Neuronal stem cell (in vitro differentiated cells): ENCODE results near the gene PLXNA4.

ENCODE experiments used
- DNase-seq: peaks from one replicate; pipeline ENCODE4 v3.0.0-alpha.2; 2013; ENCODE audit warnings: low spot score
- H2AFZ ChIP-seq: one replicate; pipeline ENCODE4 v1.6.1; 2013; ENCODE audit warnings: mild to moderate bottlenecking, low read length, inconsistent platforms
- H2AK5ac ChIP-seq: 2 replicates; pipeline ENCODE4 v1.6.1; 2013; ENCODE audit warnings: low read depth, mild to moderate bottlenecking, inconsistent platforms, low read length, moderate library complexity, mixed read lengths
- H2BK120ac ChIP-seq: 2 replicates; pipeline ENCODE4 v1.6.1; 2013; ENCODE audit warnings: low read depth, mild to moderate bottlenecking, inconsistent platforms, low read length, moderate library complexity, mixed read lengths
- H2BK12ac ChIP-seq: one replicate; pipeline ENCODE4 v1.6.1; 2013; ENCODE audit warnings: low read length, inconsistent platforms
- H2BK15ac ChIP-seq: 2 replicates; pipeline ENCODE4 v1.6.1; 2013; ENCODE audit warnings: mild to moderate bottlenecking, low read length, inconsistent platforms, mixed read lengths
- H2BK5ac ChIP-seq: one replicate; pipeline ENCODE4 v1.6.1; 2013; ENCODE audit warnings: inconsistent platforms, mild to moderate bottlenecking, low read length, moderate library complexity
- H3K14ac ChIP-seq: one replicate; pipeline ENCODE4 v1.6.1; 2013; ENCODE audit warnings: low read length, inconsistent platforms
- H3K18ac ChIP-seq: 2 replicates; pipeline ENCODE4 v1.6.1; 2013; ENCODE audit warnings: low read length, inconsistent platforms
- H3K23ac ChIP-seq: 2 replicates; pipeline ENCODE4 v1.6.1; 2013; ENCODE audit warnings: low read depth, mild to moderate bottlenecking, mixed read lengths, low read length, inconsistent platforms; ENCODE audit not compliant: poor library complexity
- H3K27ac ChIP-seq: replicated peaks from 3 replicates; pipeline ENCODE4 v1.5.1; 2013; ENCODE audit warnings: low read length, inconsistent platforms
- H3K27me3 ChIP-seq, 3 experiments: 2 replicates each; pipeline ENCODE4 v1.6.1; 2013; ENCODE audit warnings: low read length in 3 of 3, mild to moderate bottlenecking in 2 of 3, inconsistent platforms in 1 of 3, low read depth in 1 of 3, mixed read lengths in 1 of 3, moderate library complexity in 1 of 3; ENCODE audit not compliant: control insufficient read depth in 3 of 3, insufficient read depth in 3 of 3
- H3K36me3 ChIP-seq, 2 donors: replicated peaks in 1 of 2; 2 replicates each; pipeline ENCODE4 v1.6.1; 2013; ENCODE audit warnings: low read length in 2 of 2; ENCODE audit not compliant: control insufficient read depth in 2 of 2, insufficient read depth in 2 of 2
- H3K4ac ChIP-seq: 2 replicates; pipeline ENCODE4 v1.6.1; 2013; ENCODE audit warnings: inconsistent platforms, mild to moderate bottlenecking, low read length, moderate library complexity
- H3K4me1 ChIP-seq, 2 donors: 1 replicate in 1 of 2; 2 replicates in 1 of 2; pipeline ENCODE4 v1.6.1; 2013; ENCODE audit warnings: low read length in 2 of 2, low read depth in 1 of 2; ENCODE audit not compliant: control insufficient read depth in 2 of 2, insufficient read depth in 1 of 2
- H3K4me2 ChIP-seq: one replicate; pipeline ENCODE4 v1.6.1; 2013; ENCODE audit warnings: mild to moderate bottlenecking, low read length, inconsistent platforms; ENCODE audit not compliant: insufficient read depth, poor library complexity, severe bottlenecking
- H3K4me3 ChIP-seq, 2 donors: 2 replicates each; pipeline ENCODE4 v1.5.1; 2013; ENCODE audit warnings: low read length in 2 of 2, mild to moderate bottlenecking in 2 of 2, inconsistent platforms in 1 of 2, moderate library complexity in 1 of 2
- H3K79me1 ChIP-seq: one replicate; pipeline ENCODE4 v1.6.1; 2013; ENCODE audit warnings: low read depth, mild to moderate bottlenecking, inconsistent platforms, low read length, moderate library complexity
- H3K9ac ChIP-seq: one replicate; pipeline ENCODE4 v1.6.1; 2013; ENCODE audit warnings: mild to moderate bottlenecking, low read depth, low read length, inconsistent platforms; ENCODE audit not compliant: poor library complexity
- H3K9me3 ChIP-seq, 2 donors: replicated peaks in 1 of 2; 2 replicates each; pipeline versions ENCODE3 to v1.6.1; 2013; ENCODE audit warnings: low read length in 2 of 2, mild to moderate bottlenecking in 2 of 2, inconsistent platforms in 1 of 2, low read depth in 1 of 2, mixed read lengths in 1 of 2, moderate library complexity in 1 of 2; ENCODE audit not compliant: control insufficient read depth in 2 of 2, insufficient read depth in 1 of 2
- H4K8ac ChIP-seq: one replicate; pipeline ENCODE4 v1.6.1; 2013; ENCODE audit warnings: low read depth, mild to moderate bottlenecking, inconsistent platforms, low read length, moderate library complexity
- H4K91ac ChIP-seq: one replicate; pipeline ENCODE4 v1.6.1; 2013; ENCODE audit warnings: low read length, low read depth, mild to moderate bottlenecking, inconsistent platforms; ENCODE audit not compliant: poor library complexity
- WGBS, 2 donors: extraction: QIAGEN DNeasy Blood & Tissue Kit; methylation state at CpG; one replicate each; pipeline ENCODE4 v1.1.7; 2013; ENCODE audit warnings: missing lambda C conversion rate in 2 of 2, mixed read lengths in 1 of 2; ENCODE audit not compliant: insufficient read length in 2 of 2, insufficient replicate concordance in 1 of 2; ENCODE audit errors: extremely low coverage in 2 of 2; 5-methylcytosine and 5-hydroxymethylcytosine counted together

PLXNA4 gene

DNA sequence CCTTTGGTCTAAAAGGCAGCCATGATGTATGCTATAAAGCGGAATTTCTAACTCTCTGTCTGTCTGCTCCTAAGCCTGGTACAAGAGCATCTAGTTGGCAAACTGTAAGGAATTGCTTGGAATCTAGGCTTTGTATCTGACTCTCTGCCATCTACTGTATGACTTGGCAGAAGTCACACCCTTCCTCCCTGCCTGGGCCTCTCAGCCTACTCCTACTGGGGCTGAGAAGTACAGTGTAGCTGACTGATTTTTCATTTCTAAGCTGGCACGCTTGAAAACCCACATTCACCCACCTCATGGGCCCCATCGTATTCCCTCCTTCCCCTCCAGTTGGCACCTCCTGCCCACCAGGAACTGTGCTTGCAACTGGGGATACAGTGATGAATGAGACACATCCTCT lies 435.2 kb downstream of the PLXNA4 start:
- Histone ChIP-seq H2BK5ac (no peak overlapping the region), H3K4me1 (peaks cover 0 to 25% of the 10 kb centered on the region in 2 donors), H3K79me1 (no peaks in the 10 kb centered on the region), H2AK5ac (no peak overlapping the region), H3K23ac (no peak overlapping the region), H3K4me2 (no peak overlapping the region), H2BK120ac (no peak overlapping the region), H4K8ac (no peak overlapping the region), H2BK12ac (no peak overlapping the region), H2AFZ (no peak overlapping the region), H3K9me3 (no peaks in the 10 kb centered on the region), H3K27me3 (no peaks in the 10 kb centered on the region), H4K91ac (no peak overlapping the region), H3K27ac (no peak overlapping the region), H3K36me3 (no peaks in the 10 kb centered on the region), H3K4me3 (no peak overlapping the region), H2BK15ac (no peak overlapping the region), H3K18ac (no peak overlapping the region), H3K9ac (no peak overlapping the region), H3K14ac (no peak overlapping the region), H3K4ac (no peak overlapping the region)
- no peak for DNase-seq
- no CpG with 5 or more reads among the region's 3 CpGs for WGBS, 2 donors

- H3K4ac ChIP-seq, result no peak overlapping the region
These were observed 435.9 kb downstream of the PLXNA4 start for GRCh38 chr7:132140341-132140740.

DNA sequence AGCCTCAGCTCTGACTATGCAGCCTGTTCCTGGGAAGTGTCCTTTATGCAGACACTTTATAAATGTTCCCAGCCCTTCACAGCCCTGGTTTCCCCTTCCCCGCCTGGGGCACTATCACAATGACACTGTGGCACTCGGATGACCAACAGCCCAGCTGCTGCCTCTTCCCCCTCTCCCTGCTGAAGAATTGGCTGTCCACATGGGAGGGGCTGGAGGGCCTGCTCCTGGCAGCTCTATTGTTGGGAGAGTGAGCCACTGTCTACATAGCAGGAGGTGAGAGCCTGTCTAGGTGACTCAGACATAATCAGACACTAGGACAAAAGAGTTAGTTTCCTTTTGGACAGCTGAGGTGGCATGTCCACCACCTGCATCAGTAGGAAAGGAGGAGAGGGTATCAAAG lies 437.5 kb downstream of the PLXNA4 start:
- Histone ChIP-seq H4K91ac (no peak overlapping the region), H3K27ac (no peak overlapping the region), H2AK5ac (no peak overlapping the region), H3K36me3 (no peaks in the 10 kb centered on the region), H3K4me3 (no peak overlapping the region), H2BK12ac (no peak overlapping the region), H2BK15ac (no peak overlapping the region), H3K4me1 (peaks cover 0 to 25% of the 10 kb centered on the region in 2 donors), H3K23ac (no peak overlapping the region), H3K9ac (no peak overlapping the region), H3K4ac (no peak overlapping the region), H2AFZ (no peak overlapping the region), H3K27me3 (no peaks in the 10 kb centered on the region), H3K9me3 (no peaks in the 10 kb centered on the region), H4K8ac (no peak overlapping the region), H3K18ac (peak overlapping the region; percentile 16), H2BK120ac (no peak overlapping the region), H2BK5ac (no peak overlapping the region), H3K4me2 (no peak overlapping the region), H3K14ac (no peak overlapping the region), H3K79me1 (no peaks in the 10 kb centered on the region)
- DNase-seq, result peak; percentile 14
- WGBS, 2 donors, result no CpG with 5 or more reads among the region's 2 CpGs

More at GRCh38 chr7:132140341-132140740, 435.9 kb downstream of the PLXNA4 start:
- H2AK5ac ChIP-seq, result peak overlapping the region; percentile 36
- H3K14ac ChIP-seq, result no peak overlapping the region
- H3K9me3 ChIP-seq, result no peaks in the 10 kb centered on the region
- no peak for DNase-seq
- WGBS, 2 donors, result no CpG with 5 or more reads among the region's 5 CpGs
- H3K4me3 ChIP-seq, result no peak overlapping the region
- peaks cover 0 to 29% of the 10 kb centered on the region in 2 donors for H3K4me1 ChIP-seq
- no peak overlapping the region for H3K27ac ChIP-seq
- no peak overlapping the region for H4K91ac ChIP-seq
- H3K9ac ChIP-seq, result no peak overlapping the region
- H3K79me1 ChIP-seq, result no peaks in the 10 kb centered on the region
- H3K18ac ChIP-seq, result peak overlapping the region; percentile 71
- H3K4me2 ChIP-seq, result no peak overlapping the region
- H3K23ac ChIP-seq, result no peak overlapping the region
- no peak overlapping the region for H2BK120ac ChIP-seq
- H2AFZ ChIP-seq, result no peak overlapping the region
- no peak overlapping the region for H2BK15ac ChIP-seq
- no peaks in the 10 kb centered on the region for H3K27me3 ChIP-seq
- H4K8ac ChIP-seq, result no peak overlapping the region
- no peaks in the 10 kb centered on the region for H3K36me3 ChIP-seq
- H2BK12ac ChIP-seq, result no peak overlapping the region
- H2BK5ac ChIP-seq, result no peak overlapping the region

DNA sequence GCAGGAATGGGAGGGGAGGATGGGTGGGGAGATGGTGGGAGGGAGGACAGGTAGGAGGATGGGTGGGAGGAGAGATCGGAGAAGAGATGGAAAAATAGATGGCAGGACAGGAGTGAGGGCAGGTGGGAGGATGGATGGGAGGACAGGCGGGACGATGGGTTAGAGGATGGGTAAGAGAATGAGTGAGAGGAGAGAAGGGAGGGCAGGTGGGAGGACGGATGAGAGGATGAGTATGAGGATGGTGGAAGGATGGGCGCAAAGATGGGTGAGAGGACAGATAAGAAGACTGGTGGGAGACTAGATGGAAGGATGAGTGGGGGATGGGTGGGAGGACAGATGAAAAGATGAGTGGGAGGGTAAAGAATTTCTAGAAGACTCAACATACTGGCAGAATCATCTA lies 438.6 kb downstream of the PLXNA4 start:
- no peaks in the 10 kb centered on the region for H3K79me1 ChIP-seq
- no peaks in the 10 kb centered on the region for H3K27me3 ChIP-seq
- H3K14ac ChIP-seq, result no peak overlapping the region
- H3K36me3 ChIP-seq, result no peaks in the 10 kb centered on the region
- no peak overlapping the region for H2AK5ac ChIP-seq
- H2BK120ac ChIP-seq, result no peak overlapping the region
- DNase-seq, result no peak
- no peak overlapping the region for H3K23ac ChIP-seq
- H3K4me1 ChIP-seq, result peaks cover 0 to 25% of the 10 kb centered on the region in 2 donors
- H3K27ac ChIP-seq, result no peak overlapping the region
- H4K8ac ChIP-seq, result no peak overlapping the region
- H2BK5ac ChIP-seq, result no peak overlapping the region
- no peak overlapping the region for H4K91ac ChIP-seq
- H3K4ac ChIP-seq, result no peak overlapping the region
- H3K4me3 ChIP-seq, result no peak overlapping the region
- no peak overlapping the region for H3K4me2 ChIP-seq
- H3K9ac ChIP-seq, result no peak overlapping the region
- H2AFZ ChIP-seq, result no peak overlapping the region
- H3K18ac ChIP-seq, result no peak overlapping the region
- 100% methylated on average over 2 to 3 of the region's 5 CpGs for WGBS, 2 donors
- no peak overlapping the region for H2BK15ac ChIP-seq
- H3K9me3 ChIP-seq, result no peaks in the 10 kb centered on the region
- no peak overlapping the region for H2BK12ac ChIP-seq
